Skin epidermis (tissue), 12 donors: ENCODE data around the gene UGCG.
"Not testable (repeated sequence)": the region's sequence is repeated elsewhere in the genome, so short reads cannot be mapped to it uniquely, and the experiment has no call there.

ENCODE experiments used
- H3K27ac ChIP-seq, 21 experiments: fragments of 200-600 bp; sonication (generic) in 11 of 21; one replicate each; pipeline ENCODE4 v1.5.0; 2020; ENCODE audit warnings: mild to moderate bottlenecking in 3 of 21, inconsistent platforms in 2 of 21, moderate library complexity in 2 of 21
- H3K4me3 ChIP-seq, 7 experiments: fragments of 200-600 bp; sonication (generic) in 2 of 7; one replicate each; pipeline ENCODE4 v1.5.0; 2020; ENCODE audit warnings: inconsistent platforms in 2 of 7, mild to moderate bottlenecking in 2 of 7, moderate library complexity in 1 of 7

Gene UGCG

DNA sequence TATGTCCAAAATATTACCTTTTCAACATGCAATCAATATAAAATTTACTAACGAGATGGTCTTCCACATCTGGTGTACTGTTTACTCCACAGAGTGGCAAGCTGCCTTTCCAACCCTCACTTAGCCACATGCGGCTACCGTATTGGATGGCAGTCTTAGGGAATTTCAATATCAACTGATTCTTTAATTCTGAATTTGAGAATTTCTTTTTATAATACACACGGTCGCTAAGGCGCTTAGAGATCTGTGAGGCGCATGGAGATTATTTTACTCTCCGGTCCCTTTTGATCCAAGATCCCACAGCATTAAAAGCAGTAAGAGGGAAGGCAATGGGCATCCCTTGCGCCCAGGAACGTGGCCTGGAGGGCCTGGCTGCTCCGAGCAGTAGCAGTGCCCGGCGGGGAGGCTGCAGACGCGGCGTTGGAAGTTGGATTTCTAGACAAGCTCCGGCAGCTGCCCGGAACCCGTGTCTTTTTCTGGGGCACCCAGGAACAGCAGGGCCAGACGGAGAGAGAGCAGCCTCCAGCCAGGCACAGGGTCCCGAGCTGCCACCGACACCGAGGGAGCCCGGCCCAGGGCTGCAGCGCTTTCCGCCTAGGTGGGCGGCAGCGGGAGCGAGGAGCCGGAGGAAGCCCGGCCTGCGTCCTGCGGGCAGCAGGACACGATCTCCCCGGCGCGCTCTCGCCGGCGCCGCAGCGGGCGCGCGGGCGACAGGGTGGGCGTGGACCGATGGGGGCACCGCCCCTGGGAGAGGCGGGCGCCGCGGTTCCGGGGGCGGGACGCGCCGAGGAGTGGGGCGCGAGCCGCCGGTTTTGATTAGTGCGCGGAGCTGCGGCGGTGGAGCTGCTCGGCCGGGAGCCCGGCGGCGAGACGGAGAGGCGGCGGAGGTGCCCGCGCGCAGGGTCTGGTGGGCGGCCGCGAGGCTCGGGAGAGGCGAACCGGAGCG is at the start of gene UGCG:
UGCG (plus strand) TSS at position 819 of the 946 bp plus-strand sequence. CDS start 402 bp downstream, outside the sequence.
- peak within 1 kb of the TSS; percentile 79 to 98 (median 89) for H3K4me3 ChIP-seq
- peak within 1 kb of the TSS; percentile 76 to 99 (median 96) for H3K27ac ChIP-seq

GRCh38 chr9:111851553-111851952 is 45.1 kb upstream of the UGCG start:
- H3K27ac ChIP-seq = peak overlapping the region in 7 of 21 experiments; percentile 1 to 53 (median 28)
- no peak overlapping the region for H3K4me3 ChIP-seq

DNA sequence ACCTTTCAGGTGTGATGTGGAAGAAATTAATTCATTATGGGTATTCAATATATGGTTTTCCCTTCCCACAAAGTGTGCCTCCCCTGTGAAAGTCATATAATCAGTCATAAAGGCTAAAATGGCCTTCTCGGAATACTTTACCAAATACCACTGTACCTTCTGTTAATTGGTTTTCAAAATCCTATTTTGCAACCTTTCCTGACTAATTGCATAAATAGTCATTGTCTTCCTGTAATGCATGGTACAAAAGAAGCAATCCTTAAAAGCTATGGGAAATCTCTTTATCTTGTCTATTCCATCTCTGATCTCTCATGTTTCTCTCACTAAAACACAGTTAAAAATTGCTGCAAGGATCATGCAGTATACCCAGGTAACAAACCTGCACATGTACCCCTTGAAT is 44.3 kb upstream of the UGCG start:
- H3K27ac ChIP-seq = peak overlapping the region in 7 of 21 experiments; percentile 1 to 52 (median 29)
- H3K4me3 ChIP-seq = no peak overlapping the region

- peak overlapping the region in 1 of 21 experiments; percentile 24 for H3K27ac ChIP-seq
- no peak overlapping the region for H3K4me3 ChIP-seq
These were observed 43.2 kb upstream of the UGCG start for GRCh38 chr9:111853450-111853827.

GRCh38 chr9:111854799-111855198 is 41.8 kb upstream of the UGCG start:
- Histone ChIP-seq H3K4me3 (no peak overlapping the region), H3K27ac (no peak overlapping the region)

DNA sequence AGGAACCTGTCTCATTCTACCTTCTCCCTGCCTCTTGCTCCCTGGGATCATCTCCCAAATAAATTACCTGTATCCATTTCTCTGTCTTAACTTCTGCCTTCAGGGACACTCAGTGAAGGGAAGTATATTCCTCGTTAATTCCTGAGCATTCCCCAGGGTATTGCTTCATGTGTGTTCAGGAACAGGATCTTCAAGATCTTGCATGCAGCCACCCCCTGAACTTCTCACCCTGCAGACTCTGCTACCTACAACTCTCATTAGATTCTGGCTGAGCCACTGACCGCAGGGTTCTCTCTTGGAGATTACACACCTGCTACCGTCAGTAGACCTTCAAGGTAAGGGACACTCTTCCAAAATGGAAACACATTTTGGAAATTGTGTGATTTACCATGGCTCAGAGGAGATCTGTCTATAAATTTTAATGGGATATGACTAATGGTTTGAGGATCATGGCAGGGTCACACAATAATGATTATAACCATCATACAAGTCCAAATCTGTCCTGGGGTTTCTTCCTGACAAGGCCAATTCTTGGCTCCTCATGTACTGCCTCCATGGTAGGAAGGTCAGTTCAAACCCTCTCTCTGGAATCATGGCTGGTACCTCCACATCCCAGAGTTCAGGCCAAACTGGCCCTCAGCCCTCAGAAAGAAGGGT is 38.9 kb upstream of the UGCG start:
- no peak overlapping the region for H3K4me3 ChIP-seq
- peak overlapping the region in 1 of 21 experiments; percentile 44 for H3K27ac ChIP-seq

DNA sequence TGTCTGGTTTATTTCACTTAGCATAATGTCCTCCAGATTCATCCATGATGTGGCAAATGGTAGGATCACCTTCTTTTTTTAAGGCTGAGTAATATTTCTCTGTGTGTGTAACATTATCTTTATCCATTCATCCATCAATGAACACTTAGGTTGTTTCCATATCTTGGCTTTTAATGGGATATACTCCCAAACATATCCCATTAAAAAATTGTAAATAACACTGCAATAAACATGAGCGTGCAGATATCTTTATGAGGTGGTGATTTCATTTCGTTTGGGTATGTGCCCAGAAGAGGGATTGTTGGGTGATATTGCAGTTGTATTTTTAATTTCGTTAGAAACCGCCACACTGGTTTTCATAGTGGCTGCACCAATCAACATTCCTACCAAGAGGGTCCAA is 36.2 kb upstream of the UGCG start:
- H3K27ac ChIP-seq = no peak overlapping the region
- no peak overlapping the region for H3K4me3 ChIP-seq

GRCh38 chr9:111863636-111864035 is 33.0 kb upstream of the UGCG start:
- H3K4me3 ChIP-seq = no peak overlapping the region
- no peak overlapping the region for H3K27ac ChIP-seq

DNA sequence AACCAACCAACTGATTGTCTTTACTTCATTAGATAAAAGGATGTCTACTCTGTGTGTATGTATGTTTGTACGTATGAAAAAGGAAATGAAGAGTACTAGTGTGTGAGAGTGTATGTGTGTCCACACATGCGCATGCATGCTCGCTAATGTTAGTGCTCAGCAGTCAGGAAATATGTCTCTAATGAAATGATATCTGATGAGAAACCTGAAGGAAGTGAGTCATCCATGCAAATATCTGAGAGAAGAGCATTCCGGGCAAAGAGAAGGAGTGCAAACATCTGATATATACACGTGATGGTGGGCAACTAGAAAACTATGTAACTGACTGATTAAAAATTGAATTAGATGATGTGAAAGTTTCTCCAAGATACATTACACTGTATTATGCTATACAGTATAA is 29.6 kb upstream of the UGCG start:
- H3K4me3 ChIP-seq = no peak overlapping the region

GRCh38 chr9:111868475-111868874 is 28.1 kb upstream of the UGCG start:
- no peak overlapping the region for H3K4me3 ChIP-seq
- H3K27ac ChIP-seq = no peak overlapping the region

More for the DNA sequence above, 29.6 kb upstream of the UGCG start:
- no peak overlapping the region for H3K27ac ChIP-seq

DNA sequence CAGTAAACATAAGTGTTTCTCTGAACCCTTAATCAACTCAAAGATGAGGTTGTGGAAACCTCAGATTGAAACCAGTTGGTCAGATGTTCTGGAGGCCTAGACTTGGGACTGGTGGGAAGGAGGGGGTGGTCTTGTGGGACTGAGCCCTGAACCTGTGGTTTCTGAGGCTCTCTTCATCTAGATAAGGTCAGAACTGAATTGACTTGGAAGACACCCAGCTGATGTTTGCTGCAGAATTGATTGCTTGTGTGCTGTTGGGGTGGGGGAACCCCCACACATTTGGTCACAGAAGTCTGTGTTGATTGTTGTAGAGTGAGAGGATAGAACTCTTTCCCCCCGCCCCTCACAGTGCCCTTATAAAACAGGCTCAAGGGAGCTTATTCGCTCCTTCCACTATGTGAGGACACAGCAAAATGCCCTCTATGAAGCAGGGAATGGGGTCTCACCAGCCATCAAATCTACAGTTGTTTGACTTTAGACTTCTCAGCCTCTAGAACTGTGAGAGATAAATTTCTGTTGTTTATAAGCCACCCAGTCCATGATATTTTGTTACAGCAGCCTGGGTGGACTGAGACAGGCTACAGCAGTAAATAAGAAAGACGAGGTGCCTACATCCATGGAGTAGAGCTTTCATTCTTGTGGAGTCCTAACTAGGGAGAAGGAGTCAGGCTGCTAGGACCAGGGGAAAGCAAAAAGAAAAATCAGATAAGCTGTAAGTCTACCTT is 25.7 kb upstream of the UGCG start:
- no peak overlapping the region for H3K4me3 ChIP-seq
- no peak overlapping the region for H3K27ac ChIP-seq

GRCh38 chr9:111871499-111871855 is 25.1 kb upstream of the UGCG start:
- H3K4me3 ChIP-seq = no peak overlapping the region
- H3K27ac ChIP-seq = no peak overlapping the region

DNA sequence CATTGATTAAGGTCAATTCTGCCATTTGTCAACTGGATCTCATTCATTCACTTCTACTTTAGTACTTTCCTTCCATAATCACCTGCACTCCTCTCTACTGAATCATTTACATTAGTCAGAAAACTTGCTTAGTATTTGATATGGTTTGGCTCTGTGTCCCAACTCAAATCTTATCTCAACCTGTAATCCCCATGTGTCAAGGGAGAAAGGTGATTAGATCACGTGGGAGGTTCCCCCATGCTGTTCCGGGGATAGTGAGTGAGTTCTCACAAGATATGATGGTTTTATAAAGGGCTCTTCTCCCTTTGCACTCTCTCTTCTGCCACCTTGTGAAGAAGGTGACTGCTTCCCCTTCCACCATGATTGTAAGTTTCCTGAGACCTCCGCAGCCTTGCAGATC is 23.7 kb upstream of the UGCG start:
- H3K4me3 ChIP-seq = no peak overlapping the region
- no peak overlapping the region for H3K27ac ChIP-seq

- H3K4me3 ChIP-seq = no peak overlapping the region
- no peak overlapping the region for H3K27ac ChIP-seq
These were observed 22.7 kb upstream of the UGCG start for GRCh38 chr9:111873901-111874300.

- H3K27ac ChIP-seq = no peak overlapping the region
These were observed 22.1 kb upstream of the UGCG start for GRCh38 chr9:111874500-111874899.

DNA sequence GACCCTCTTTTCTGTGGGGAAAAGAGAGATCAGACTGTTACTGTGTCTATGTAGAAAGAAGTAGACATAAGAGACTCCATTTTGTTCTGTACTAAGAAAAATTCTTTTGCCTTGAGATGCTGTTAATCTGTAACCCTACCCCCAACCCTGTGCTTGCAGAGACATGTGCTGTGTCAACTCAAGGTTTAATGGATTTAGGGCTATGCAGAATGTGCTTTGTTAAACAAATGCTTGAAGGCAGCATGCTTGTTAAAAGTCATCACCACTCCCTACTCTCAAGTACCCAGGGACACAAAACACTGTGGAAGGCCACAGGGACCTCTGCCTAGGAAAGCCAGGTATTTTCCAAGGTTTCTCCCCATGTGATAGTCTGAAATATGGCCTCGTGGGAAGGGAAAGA is 21.3 kb upstream of the UGCG start:
- not testable (repeated sequence) for H3K27ac ChIP-seq

More at GRCh38 chr9:111874500-111874899, 22.1 kb upstream of the UGCG start:
- no peak overlapping the region for H3K4me3 ChIP-seq

GRCh38 chr9:111875691-111876090 is 20.9 kb upstream of the UGCG start:
- not testable (repeated sequence) for H3K27ac ChIP-seq

More for the DNA sequence above, 21.3 kb upstream of the UGCG start:
- not testable (repeated sequence) for H3K4me3 ChIP-seq

DNA sequence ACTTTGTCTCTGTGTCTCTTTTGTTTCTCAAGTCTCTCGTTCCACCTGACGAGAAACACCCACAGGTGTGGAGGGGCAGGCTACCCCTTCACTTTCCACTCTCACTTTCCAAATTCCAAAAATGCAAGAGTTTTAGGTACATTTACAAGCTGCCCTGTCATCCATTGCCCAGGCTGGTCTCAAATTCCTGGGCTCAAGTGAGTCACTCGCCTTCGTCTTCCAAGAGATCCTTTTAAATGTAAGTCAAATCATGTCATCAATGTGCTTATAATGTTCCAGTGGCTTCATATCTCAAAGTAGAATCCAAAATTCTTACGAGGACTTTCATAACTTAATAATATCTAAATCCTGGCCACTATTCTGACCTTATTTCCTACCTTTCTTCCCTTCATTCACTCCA is 20.4 kb upstream of the UGCG start:
- H3K4me3 ChIP-seq = no peak overlapping the region
- no peak overlapping the region for H3K27ac ChIP-seq

More at GRCh38 chr9:111875691-111876090, 20.9 kb upstream of the UGCG start:
- not testable (repeated sequence) for H3K4me3 ChIP-seq

DNA sequence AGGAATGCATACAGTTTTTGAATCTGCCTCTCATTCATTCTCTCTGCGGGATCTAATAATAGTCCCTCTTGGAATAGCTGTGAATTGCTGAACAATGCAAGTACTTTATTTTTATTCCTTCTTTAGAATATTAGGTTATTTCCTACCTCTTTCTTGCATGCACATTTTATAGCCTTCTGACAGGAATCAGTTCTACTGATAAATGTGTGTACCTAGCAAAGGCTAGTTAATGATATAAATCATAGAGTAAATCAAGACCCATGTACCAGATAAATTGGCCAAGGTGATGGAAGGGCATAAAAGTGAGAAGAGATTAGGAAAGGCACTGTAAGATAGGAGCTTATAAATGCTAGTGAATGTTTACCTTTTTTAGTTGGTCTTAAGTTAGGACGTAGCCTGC is 19.2 kb upstream of the UGCG start:
- Histone ChIP-seq H3K4me3 (no peak overlapping the region), H3K27ac (no peak overlapping the region)

GRCh38 chr9:111878946-111879345 is 17.7 kb upstream of the UGCG start:
- Histone ChIP-seq H3K4me3 (no peak overlapping the region), H3K27ac (no peak overlapping the region)
